Osteoblast (primary cell): ENCODE measurements around the gene RUNDC3A. TPM values are rescaled to one million over a fixed set of nuclear protein-coding genes. Genes with fewer than 3 reads are reported as not detected.
A peak's percentile ranks its signal among the peaks of the same experiment; 100 is the strongest.

Experiments used
- DNase-seq: peaks from one replicate; pipeline ENCODE4 v3.0.0; 2011; ENCODE audit warnings: low spot score, mixed read lengths; ENCODE audit not compliant: insufficient read length; ENCODE audit errors: missing footprints
- H2AFZ ChIP-seq: 2 replicates; pipeline ENCODE4 v1.6.0; 2011; ENCODE audit warnings: mild to moderate bottlenecking, low read length
- H3K27ac ChIP-seq: 2 replicates; pipeline ENCODE4 v1.5.1; 2011; ENCODE audit warnings: mild to moderate bottlenecking, low read depth, low read length, moderate library complexity
- H3K27me3 ChIP-seq: 2 replicates; pipeline ENCODE4 v1.6.0; 2012; ENCODE audit warnings: mild to moderate bottlenecking, control low read depth, inconsistent platforms, low read length, moderate library complexity; ENCODE audit not compliant: insufficient read depth
- H3K36me3 ChIP-seq: 2 replicates; pipeline ENCODE4 v1.5.1; 2011; ENCODE audit warnings: mild to moderate bottlenecking, low read length, control low read depth, moderate library complexity; ENCODE audit not compliant: insufficient read depth
- H3K4me1 ChIP-seq: 2 replicates; pipeline ENCODE4 v1.5.1; 2011; ENCODE audit warnings: mild to moderate bottlenecking, low read length, control low read depth, moderate library complexity; ENCODE audit not compliant: insufficient read depth
- H3K4me2 ChIP-seq: 2 replicates; pipeline ENCODE4 v1.6.0; 2011; ENCODE audit warnings: mild to moderate bottlenecking, low read length; ENCODE audit not compliant: insufficient read depth
- H3K4me3 ChIP-seq: fragments of 200-600 bp; sonication (generic); 3 replicates; pipeline ENCODE4 v1.5.1; 2012; ENCODE audit warnings: mild to moderate bottlenecking, low read length, inconsistent platforms; ENCODE audit not compliant: insufficient read depth
- H3K79me2 ChIP-seq: 2 replicates; pipeline ENCODE4 v1.6.0; 2012; ENCODE audit warnings: mild to moderate bottlenecking, low read length, control low read depth, inconsistent platforms; ENCODE audit not compliant: insufficient read depth
- H3K9me3 ChIP-seq: 2 replicates; pipeline ENCODE4 v1.5.1; 2011; ENCODE audit warnings: low read depth, low read length, control low read depth
- H4K20me1 ChIP-seq: 2 replicates; pipeline ENCODE4 v1.6.0; 2012; ENCODE audit warnings: mild to moderate bottlenecking, low read length, control low read depth; ENCODE audit not compliant: insufficient read depth
- CTCF ChIP-seq: IDR thresholded peaks from 2 replicates; pipeline ENCODE4 v1.5.1; 2011; ENCODE audit warnings: mild to moderate bottlenecking, low read depth, low read length, moderate library complexity; ENCODE audit errors: extremely low read depth
- total RNA-seq: library from RNA; depleted of rRNA; stranded (reverse); fragments of >200 nt; gene quantifications from 2 replicates; pipeline ENCODE4 v1.2.3, GENCODE V29; 2012

Gene RUNDC3A
- total RNA-seq, 1 donor: not detected

- H3K27me3 ChIP-seq: peaks cover 3% of the 10 kb centered on the region
- H3K4me1 ChIP-seq: no peaks in the 10 kb centered on the region
- no peak overlapping the region for H3K4me3 ChIP-seq
- TF ChIP-seq CTCF: no peak
- no peak overlapping the region for H3K27ac ChIP-seq
- peak; percentile 68 for DNase-seq
- H3K36me3 ChIP-seq: no peaks in the 10 kb centered on the region
- H2AFZ ChIP-seq: no peak overlapping the region
- no peak overlapping the region for H3K4me2 ChIP-seq
- H4K20me1 ChIP-seq: no peaks in the 10 kb centered on the region
- no peaks in the 10 kb centered on the region for H3K79me2 ChIP-seq
- no peaks in the 10 kb centered on the region for H3K9me3 ChIP-seq
These were observed 51.2 kb downstream of the RUNDC3A start for GRCh38 chr17:44359458-44360143.

GRCh38 chr17:44360144-44360533 is 51.7 kb downstream of the RUNDC3A start:
- Histone ChIP-seq H2AFZ (no peak overlapping the region), H3K4me2 (no peak overlapping the region), H3K27me3 (peaks cover 3% of the 10 kb centered on the region), H3K27ac (no peak overlapping the region), H3K9me3 (no peaks in the 10 kb centered on the region), H3K4me3 (no peak overlapping the region), H3K36me3 (no peaks in the 10 kb centered on the region), H4K20me1 (no peaks in the 10 kb centered on the region), H3K79me2 (no peaks in the 10 kb centered on the region), H3K4me1 (no peaks in the 10 kb centered on the region)
- peak; percentile 86 for DNase-seq
- no peak for TF ChIP-seq CTCF

DNA sequence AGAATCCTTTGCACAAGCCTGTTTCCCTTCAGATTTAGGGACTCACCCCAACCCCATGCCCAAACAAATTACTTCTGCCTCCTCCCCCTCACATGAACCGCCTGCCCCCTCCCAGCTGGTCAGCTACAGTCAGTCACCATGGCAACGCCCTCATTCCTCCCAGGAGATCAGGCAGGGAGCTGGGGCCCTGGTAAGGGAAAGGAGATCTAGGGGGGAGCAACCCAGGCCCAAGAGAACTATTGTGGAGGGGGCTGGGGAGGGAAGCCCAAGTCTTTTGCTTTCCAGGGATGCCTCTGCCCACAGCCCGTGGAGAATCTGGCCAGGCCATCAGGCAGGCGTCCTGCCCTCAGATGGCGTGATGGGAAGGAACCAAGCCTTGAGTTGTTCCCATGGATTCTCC is 52.4 kb downstream of the RUNDC3A start:
- Histone ChIP-seq H3K27ac (no peak overlapping the region), H3K79me2 (no peaks in the 10 kb centered on the region), H3K27me3 (peaks cover 3% of the 10 kb centered on the region), H4K20me1 (no peaks in the 10 kb centered on the region), H3K4me2 (no peak overlapping the region), H3K4me3 (no peak overlapping the region), H3K4me1 (no peaks in the 10 kb centered on the region), H3K36me3 (no peaks in the 10 kb centered on the region), H2AFZ (no peak overlapping the region), H3K9me3 (no peaks in the 10 kb centered on the region)
- peak; percentile 94 for DNase-seq
- no peak for TF ChIP-seq CTCF

DNA sequence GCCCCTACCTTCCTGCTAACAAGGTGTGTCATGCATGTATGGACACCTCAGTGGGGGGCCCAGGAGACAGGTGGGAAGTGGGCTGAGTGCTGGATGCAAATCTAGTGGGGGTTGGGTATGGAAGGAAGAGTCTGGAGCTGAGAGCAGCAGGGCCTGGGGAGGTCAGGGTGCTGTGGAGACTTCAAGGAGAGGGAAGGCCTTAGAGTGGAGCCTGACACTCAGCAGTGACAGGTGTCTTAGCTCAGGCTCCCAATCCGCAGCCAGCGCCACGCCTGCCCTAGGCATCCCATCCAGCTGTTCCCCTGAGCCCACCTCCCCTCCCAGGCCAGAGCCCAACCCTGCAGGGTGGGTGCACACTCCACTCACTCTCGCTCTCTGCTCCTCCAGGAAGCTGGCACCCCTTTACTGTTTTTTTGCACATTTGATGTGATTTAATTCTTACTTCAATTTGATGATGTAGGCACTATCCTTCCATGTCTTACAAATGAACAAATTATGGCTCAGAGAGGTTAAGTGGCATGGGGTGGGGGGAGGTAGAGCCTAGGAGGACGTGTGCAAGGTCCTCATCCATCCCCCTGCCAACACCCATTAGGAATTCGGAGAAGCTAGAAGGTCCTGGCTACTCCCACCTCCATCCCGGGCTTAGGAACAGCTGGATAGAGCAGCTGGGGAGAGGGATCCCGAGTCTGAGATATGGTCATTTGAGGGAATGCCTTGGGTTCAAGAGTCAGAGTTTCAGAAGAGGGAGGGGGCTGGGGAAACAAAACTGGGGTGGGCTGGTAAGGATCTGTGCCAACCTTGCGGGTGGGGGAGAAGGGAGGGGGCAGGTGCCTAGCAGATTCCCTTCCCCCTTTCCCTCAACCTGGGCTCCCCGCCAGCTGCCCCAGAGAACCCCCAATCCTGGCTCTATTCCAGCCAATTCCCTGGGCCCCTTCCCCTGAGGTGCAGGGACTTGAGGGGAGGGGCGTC is 53.2 kb downstream of the RUNDC3A start:
- peak; percentile 63 for DNase-seq
- Histone ChIP-seq H3K36me3 (no peaks in the 10 kb centered on the region), H3K4me1 (no peaks in the 10 kb centered on the region), H3K27ac (no peak overlapping the region), H3K27me3 (peaks cover 10% of the 10 kb centered on the region), H2AFZ (no peak overlapping the region), H4K20me1 (no peaks in the 10 kb centered on the region), H3K4me3 (no peak overlapping the region), H3K4me2 (no peak overlapping the region), H3K9me3 (no peaks in the 10 kb centered on the region), H3K79me2 (no peaks in the 10 kb centered on the region)
- no peak for TF ChIP-seq CTCF
